ENCODE measurements around the gene DIPK1B. TPM values are rescaled to one million over a fixed set of nuclear protein-coding genes. Genes with fewer than 3 reads are reported as not detected.
"Not testable (repeated sequence)": the region's sequence is repeated elsewhere in the genome, so short reads cannot be mapped to it uniquely, and the experiment has no call there.

The DIPK1B gene
- total RNA-seq, 1 donor from 2014 or later = 22.4 TPM

GRCh38 chr9:136701668-136702053 is 10.7 kb upstream of the DIPK1B start:
- Histone ChIP-seq H3K79me2 (ENCODE audit: insufficient read depth, low read length) (no peaks in the 10 kb centered on the region), H3K9me3 (ENCODE audit: insufficient read depth, low read depth, low read length) (no peaks in the 10 kb centered on the region), H3K4me3 (ENCODE audit: insufficient read depth, low read depth, low read length) (no peak overlapping the region), H3K27ac (ENCODE audit: low read depth, low read length) (no peak overlapping the region), H2AFZ (ENCODE audit: low read depth, low read length) (no peak overlapping the region), H3K36me3 (ENCODE audit: insufficient read depth, low read length) (no peaks in the 10 kb centered on the region), H4K20me1 (ENCODE audit: insufficient read depth, low read length) (no peaks in the 10 kb centered on the region), H3K4me1 (ENCODE audit: insufficient read depth, low read length) (no peaks in the 10 kb centered on the region), H3K4me2 (ENCODE audit: low read length) (no peak overlapping the region), H3K27me3 (ENCODE audit: insufficient read depth, low read length) (peaks cover 5% of the 10 kb centered on the region), H3K9ac (ENCODE audit: low read length) (no peak overlapping the region)
- H3K27ac Mint-ChIP-seq (ENCODE audit: unreplicated experiment) = no peak overlapping the region
- no peak for DNase-seq (ENCODE audit: low read depth)
- no peak overlapping the region for H3K4me3 Mint-ChIP-seq (ENCODE audit: unreplicated experiment)
- H3K4me1 Mint-ChIP-seq (ENCODE audit: low read depth, unreplicated experiment) = peaks cover 3% of the 10 kb centered on the region
- H3K27me3 Mint-ChIP-seq (ENCODE audit: low read depth, unreplicated experiment) = peaks cover 17% of the 10 kb centered on the region
- no peaks in the 10 kb centered on the region for H3K36me3 Mint-ChIP-seq (ENCODE audit: low read depth, unreplicated experiment)
- FAIRE-seq = no peak
- no peak for TF ChIP-seq CTCF (IDR thresholded peaks at IDR 0.05; ENCODE audit: insufficient read depth, low read depth, low read length)
- TF ChIP-seq EZH2 (IDR thresholded peaks at IDR 0.05; ENCODE audit: insufficient read depth, low read length) = peak; percentile 3
- peaks cover 3% of the 10 kb centered on the region for H3K9me3 Mint-ChIP-seq (ENCODE audit: unreplicated experiment)

- no peaks in the 10 kb centered on the region for H3K4me1 ChIP-seq (ENCODE audit: insufficient read depth, low read length)
- H3K4me2 ChIP-seq (ENCODE audit: low read length) = no peak overlapping the region
- no peak overlapping the region for H3K4me3 Mint-ChIP-seq (ENCODE audit: unreplicated experiment)
- H4K20me1 ChIP-seq (ENCODE audit: insufficient read depth, low read length) = no peaks in the 10 kb centered on the region
- peaks cover 6% of the 10 kb centered on the region for H3K9me3 Mint-ChIP-seq (ENCODE audit: unreplicated experiment)
- H3K27ac Mint-ChIP-seq (ENCODE audit: unreplicated experiment) = no peak overlapping the region
- no peaks in the 10 kb centered on the region for H3K36me3 Mint-ChIP-seq (ENCODE audit: low read depth, unreplicated experiment)
- H3K27ac ChIP-seq (ENCODE audit: low read depth, low read length) = no peak overlapping the region
- no peak overlapping the region for H3K9ac ChIP-seq (ENCODE audit: low read length)
- peaks cover 5% of the 10 kb centered on the region for H3K27me3 ChIP-seq (ENCODE audit: insufficient read depth, low read length)
- H2AFZ ChIP-seq (ENCODE audit: low read depth, low read length) = no peak overlapping the region
- H3K4me3 ChIP-seq (ENCODE audit: insufficient read depth, low read depth, low read length) = no peak overlapping the region
- no peaks in the 10 kb centered on the region for H3K4me1 Mint-ChIP-seq (ENCODE audit: low read depth, unreplicated experiment)
- no peak for FAIRE-seq
- no peaks in the 10 kb centered on the region for H3K79me2 ChIP-seq (ENCODE audit: insufficient read depth, low read length)
- H3K27me3 Mint-ChIP-seq (ENCODE audit: low read depth, unreplicated experiment) = peaks cover 17% of the 10 kb centered on the region
- no peak for DNase-seq (ENCODE audit: low read depth)
- no peaks in the 10 kb centered on the region for H3K9me3 ChIP-seq (ENCODE audit: insufficient read depth, low read depth, low read length)
- TF ChIP-seq CTCF (IDR thresholded peaks at IDR 0.05; ENCODE audit: insufficient read depth, low read depth, low read length) = no peak
- no peak for TF ChIP-seq EZH2 (IDR thresholded peaks at IDR 0.05; ENCODE audit: insufficient read depth, low read length)
- no peaks in the 10 kb centered on the region for H3K36me3 ChIP-seq (ENCODE audit: insufficient read depth, low read length)
These were observed 9.0 kb upstream of the DIPK1B start for GRCh38 chr9:136703276-136703860.

GRCh38 chr9:136704741-136705140 is 7.6 kb upstream of the DIPK1B start:
- not testable (repeated sequence) for H3K4me2 ChIP-seq (ENCODE audit: low read length); H3K9me3 ChIP-seq (ENCODE audit: insufficient read depth, low read depth, low read length); H3K27ac Mint-ChIP-seq (ENCODE audit: unreplicated experiment); H3K4me3 Mint-ChIP-seq (ENCODE audit: unreplicated experiment); DNase-seq (ENCODE audit: low read depth); H3K4me3 ChIP-seq (ENCODE audit: insufficient read depth, low read depth, low read length); H3K9ac ChIP-seq (ENCODE audit: low read length); H3K27me3 ChIP-seq (ENCODE audit: insufficient read depth, low read length); H3K36me3 ChIP-seq (ENCODE audit: insufficient read depth, low read length); H3K36me3 Mint-ChIP-seq (ENCODE audit: low read depth, unreplicated experiment); H2AFZ ChIP-seq (ENCODE audit: low read depth, low read length); H4K20me1 ChIP-seq (ENCODE audit: insufficient read depth, low read length); H3K4me1 Mint-ChIP-seq (ENCODE audit: low read depth, unreplicated experiment); H3K79me2 ChIP-seq (ENCODE audit: insufficient read depth, low read length); H3K27ac ChIP-seq (ENCODE audit: low read depth, low read length); H3K9me3 Mint-ChIP-seq (ENCODE audit: unreplicated experiment); H3K4me1 ChIP-seq (ENCODE audit: insufficient read depth, low read length); FAIRE-seq
- peaks cover 14% of the 10 kb centered on the region for H3K27me3 Mint-ChIP-seq (ENCODE audit: low read depth, unreplicated experiment)

All from astrocyte (in vitro differentiated cells and primary cell).